Astrocyte of the spinal cord (primary cell): ENCODE results near the gene CARD8.

Experiments
- DNase-seq: peaks from one replicate; pipeline ENCODE4 v3.0.0; 2011; ENCODE audit warnings: low read depth, low spot score
- H3K4me3 ChIP-seq: 2 replicates; pipeline ENCODE4 v1.5.1; 2011; ENCODE audit warnings: low read depth, mild to moderate bottlenecking, low read length, moderate library complexity
- in situ Hi-C: cut with HindIII; loops from 2 replicates; pipeline ENCODE4 v1.10.0; 2017; ENCODE audit warnings: low sequenced_read_pairs
- TF ChIP-seq, protein P1 (sequence below): IDR thresholded peaks from 2 replicates; pipeline ENCODE4 v1.5.1; 2012; ENCODE audit warnings: low read depth, mild to moderate bottlenecking, low read length, inconsistent platforms

Gene CARD8

DNA sequence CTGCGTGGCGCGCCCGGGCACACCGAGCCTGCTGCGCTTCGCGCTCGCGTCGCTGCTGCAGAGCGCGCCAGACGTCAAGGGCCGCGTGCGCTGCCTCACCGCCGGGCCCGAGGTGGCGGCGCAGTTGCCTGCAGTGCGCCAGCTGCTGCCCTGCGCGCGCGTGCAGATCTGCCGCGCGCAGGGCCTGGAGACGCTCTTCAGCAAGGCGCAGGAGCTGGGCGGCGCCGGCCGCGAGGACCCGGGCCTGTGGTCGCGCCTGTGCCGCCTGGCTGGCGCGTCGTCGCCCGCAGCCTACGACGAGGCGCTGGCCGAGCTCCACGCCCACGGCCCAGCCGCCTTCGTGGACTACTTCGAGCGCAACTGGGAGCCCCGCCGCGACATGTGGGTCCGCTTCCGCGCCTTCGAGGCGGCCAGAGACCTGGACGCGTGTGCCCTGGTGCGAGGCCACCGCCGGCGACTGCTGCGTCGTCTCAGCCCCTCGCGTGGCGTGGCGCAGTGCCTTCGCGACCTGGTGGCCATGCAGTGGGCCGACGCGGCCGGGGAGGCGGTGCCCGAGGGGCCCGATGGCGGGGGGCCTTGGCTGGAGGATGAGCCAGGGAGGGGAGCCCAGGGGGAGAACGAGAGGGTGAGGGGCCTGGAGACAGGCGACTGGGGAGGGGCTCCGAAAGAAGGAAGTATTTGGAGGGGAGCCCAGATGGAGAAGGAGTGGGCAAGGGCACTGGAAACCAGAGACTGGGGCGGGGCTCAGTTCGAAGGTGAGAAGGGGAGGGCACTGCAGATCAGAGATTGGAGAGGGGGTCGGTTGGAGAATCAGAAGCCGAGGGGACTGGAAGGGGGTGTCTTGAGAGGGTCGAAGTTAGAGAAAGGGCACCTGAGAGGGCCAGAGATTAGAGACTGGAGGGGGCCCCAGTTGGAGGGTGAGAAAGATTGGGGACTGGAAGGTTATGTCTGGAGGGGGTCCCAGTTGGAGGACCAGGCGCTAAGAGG is 60.6 kb downstream of the CARD8 start:
- TF ChIP-seq, protein P1, sequence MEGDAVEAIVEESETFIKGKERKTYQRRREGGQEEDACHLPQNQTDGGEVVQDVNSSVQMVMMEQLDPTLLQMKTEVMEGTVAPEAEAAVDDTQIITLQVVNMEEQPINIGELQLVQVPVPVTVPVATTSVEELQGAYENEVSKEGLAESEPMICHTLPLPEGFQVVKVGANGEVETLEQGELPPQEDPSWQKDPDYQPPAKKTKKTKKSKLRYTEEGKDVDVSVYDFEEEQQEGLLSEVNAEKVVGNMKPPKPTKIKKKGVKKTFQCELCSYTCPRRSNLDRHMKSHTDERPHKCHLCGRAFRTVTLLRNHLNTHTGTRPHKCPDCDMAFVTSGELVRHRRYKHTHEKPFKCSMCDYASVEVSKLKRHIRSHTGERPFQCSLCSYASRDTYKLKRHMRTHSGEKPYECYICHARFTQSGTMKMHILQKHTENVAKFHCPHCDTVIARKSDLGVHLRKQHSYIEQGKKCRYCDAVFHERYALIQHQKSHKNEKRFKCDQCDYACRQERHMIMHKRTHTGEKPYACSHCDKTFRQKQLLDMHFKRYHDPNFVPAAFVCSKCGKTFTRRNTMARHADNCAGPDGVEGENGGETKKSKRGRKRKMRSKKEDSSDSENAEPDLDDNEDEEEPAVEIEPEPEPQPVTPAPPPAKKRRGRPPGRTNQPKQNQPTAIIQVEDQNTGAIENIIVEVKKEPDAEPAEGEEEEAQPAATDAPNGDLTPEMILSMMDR = no peak
- no peak overlapping the region for H3K4me3 ChIP-seq
- no peak for DNase-seq
- in situ Hi-C loops = no loop called here

DNA sequence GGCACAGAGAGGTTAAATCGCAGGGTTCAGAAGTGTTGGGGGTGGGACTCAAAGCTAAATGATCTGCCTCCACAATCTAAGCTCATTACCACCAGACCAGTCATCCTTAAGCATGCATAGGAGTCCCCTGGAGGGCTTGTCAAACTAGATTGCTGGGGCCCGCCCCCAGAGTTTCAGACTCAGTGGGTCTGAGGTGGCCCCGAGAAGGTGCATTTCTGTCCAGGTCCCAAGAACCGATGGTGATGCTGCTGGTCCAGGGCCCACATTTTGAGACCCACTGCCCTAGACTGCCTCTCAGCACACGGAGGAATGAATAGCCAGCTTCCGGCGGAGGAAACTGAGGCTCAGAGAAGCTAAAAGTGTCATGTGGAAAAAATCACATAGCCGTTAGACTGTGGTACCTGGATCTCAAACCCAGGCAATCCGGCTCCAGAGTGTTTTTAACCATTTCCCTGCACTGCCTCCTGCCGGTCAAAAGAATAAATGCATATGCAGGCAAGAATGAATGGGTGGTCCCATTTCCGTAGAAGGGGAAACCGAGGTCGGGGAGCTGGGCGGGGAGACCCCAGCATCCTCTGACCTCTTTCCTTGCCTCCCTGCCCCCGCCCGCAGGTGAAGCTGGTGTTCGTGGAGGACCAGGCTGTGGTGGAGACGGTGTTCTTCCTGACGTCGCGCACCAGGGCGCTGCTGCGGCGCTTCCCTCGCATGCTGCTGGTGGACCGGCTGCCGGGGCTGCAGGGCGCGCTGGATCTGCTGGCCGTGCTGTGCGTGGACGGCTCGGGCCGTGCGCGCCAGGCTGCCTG is 61.5 kb downstream of the CARD8 start:
- no peak for DNase-seq
- H3K4me3 ChIP-seq = no peak overlapping the region
- in situ Hi-C loops = no loop called here
- TF ChIP-seq, protein P1 = peak; percentile 62

DNA sequence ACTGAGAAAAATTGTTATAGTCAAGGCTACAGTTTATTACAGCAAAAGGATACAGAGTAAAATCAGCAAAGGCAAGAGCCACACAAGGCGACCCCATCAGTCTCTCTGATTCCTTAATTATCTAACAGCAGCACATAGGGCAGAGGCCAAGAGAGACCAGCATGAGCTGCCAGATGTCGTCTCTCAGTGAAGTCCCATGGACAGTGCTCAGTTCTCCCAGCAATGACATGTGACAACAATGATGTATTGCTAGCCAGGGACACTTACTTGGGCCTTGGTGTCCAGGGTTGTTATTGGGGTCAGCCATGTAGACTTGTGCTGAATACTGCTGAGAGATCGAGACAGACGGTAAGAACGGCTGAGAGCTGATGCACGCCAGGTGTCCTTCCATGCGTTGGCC is 63.0 kb downstream of the CARD8 start:
- TF ChIP-seq, protein P1 = no peak
- no peak for DNase-seq
- no peak overlapping the region for H3K4me3 ChIP-seq
- in situ Hi-C loops = no loop called here

DNA sequence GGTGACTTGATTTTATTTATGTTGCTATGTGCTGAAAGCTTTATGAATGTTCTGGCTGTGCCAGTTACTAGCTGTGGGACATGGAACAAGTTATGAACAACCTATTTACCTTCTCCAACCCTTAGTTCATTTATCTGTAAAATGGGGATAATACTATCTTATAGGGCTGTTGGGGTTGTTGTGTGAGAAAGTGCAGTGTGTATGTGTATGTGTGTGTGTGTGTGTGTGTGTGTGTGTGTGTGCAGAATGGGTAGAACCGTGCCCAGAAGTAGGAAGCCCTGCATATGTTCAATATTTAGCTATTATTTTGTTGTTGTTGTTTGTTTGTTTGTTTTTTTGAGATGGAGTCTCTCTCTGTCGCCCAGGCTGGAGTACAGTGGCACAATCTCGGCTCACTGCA is 64.8 kb downstream of the CARD8 start:
- TF ChIP-seq, protein P1 = no peak
- in situ Hi-C loops = no loop called here
- no peak for DNase-seq
- H3K4me3 ChIP-seq = no peak overlapping the region

DNA sequence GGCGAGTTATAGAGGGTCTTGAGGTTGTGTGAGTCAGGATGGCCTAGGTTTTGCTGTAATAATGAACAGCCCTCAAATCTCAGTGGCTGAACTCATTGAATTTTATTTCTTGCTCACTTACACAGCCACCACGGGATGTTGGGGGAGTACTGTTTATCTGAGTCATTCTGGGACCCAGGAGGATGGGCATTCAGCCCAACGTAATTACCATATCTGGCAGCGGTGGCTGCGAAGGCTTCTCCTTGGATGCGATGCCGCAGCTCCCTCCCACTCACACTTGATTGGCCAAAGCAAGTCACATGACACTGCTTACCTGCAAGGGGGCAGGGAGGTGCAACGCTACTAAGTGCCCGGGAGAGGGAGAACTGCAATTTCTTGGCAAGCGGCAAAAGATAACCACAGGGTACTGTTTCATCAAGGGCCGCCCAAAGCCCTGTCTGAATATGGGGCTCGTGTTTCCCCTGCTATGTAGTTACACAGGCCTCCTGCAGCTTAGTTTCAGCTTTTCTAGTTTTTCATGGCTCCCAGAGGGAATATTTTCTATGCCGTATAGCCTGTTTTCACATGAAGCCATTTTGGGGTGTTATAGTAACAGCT is 65.3 kb downstream of the CARD8 start:
- TF ChIP-seq, protein P1 = peak; percentile 25
- no peak overlapping the region for H3K4me3 ChIP-seq
- in situ Hi-C loops = no loop called here
- DNase-seq = peak; percentile 88

DNA sequence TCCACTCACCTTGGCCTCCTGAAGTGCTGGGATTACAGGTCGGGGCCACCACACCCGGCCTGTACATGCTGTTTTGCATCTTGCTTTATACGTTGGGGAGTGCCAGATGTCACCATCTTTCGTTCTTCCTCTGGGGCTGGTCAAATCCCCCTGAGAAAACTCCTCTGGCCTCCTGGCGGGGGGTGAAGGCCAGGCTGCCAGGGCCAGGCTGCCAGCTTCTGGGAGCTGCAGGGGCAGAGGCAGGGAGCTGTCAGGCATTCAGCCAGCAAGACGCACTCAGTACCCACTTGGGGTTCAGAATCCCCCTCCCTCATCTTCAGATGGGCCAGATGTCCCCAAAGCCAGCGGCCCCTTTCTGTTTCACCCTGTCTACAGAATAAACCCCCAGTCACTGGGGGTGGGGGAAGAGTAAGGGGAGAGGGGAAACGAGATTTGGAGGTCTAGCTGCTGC is 69.1 kb downstream of the CARD8 start:
- in situ Hi-C loops = no loop called here
- DNase-seq = no peak
- TF ChIP-seq, protein P1 = no peak
- no peak overlapping the region for H3K4me3 ChIP-seq
